ENCODE results near the gene USP34. TPM values are rescaled to one million over a fixed set of nuclear protein-coding genes. Genes with fewer than 3 reads are reported as not detected.
"Not testable (repeated sequence)": the region's sequence is repeated elsewhere in the genome, so short reads cannot be mapped to it uniquely, and the experiment has no call there.

Gene USP34
- total RNA-seq, 1 experiment from 2014 or later: 89.4 TPM

- no TSS peak for BruUV-seq (replicated peaks)
- intact Hi-C loops (cut with micrococcal nuclease; ENCODE audit: unreplicated experiment): no loop called here
- Mint-ChIP-seq H3K27ac (ENCODE audit: unreplicated experiment) (no peak overlapping the region), H3K4me3 (ENCODE audit: low read depth, unreplicated experiment) (no peak overlapping the region), H3K9me3 (ENCODE audit: low read depth, unreplicated experiment) (no peaks in the 10 kb centered on the region), H3K4me1 (ENCODE audit: low read depth, unreplicated experiment) (peaks cover 11% of the 10 kb centered on the region), H3K36me3 (ENCODE audit: insufficient read depth, unreplicated experiment) (peaks cover 6% of the 10 kb centered on the region), H3K27me3 (ENCODE audit: unreplicated experiment) (no peaks in the 10 kb centered on the region)
- CTCF ChIA-PET: no interaction called here
- no peak for DNase-seq
- TF ChIP-seq, protein P1, sequence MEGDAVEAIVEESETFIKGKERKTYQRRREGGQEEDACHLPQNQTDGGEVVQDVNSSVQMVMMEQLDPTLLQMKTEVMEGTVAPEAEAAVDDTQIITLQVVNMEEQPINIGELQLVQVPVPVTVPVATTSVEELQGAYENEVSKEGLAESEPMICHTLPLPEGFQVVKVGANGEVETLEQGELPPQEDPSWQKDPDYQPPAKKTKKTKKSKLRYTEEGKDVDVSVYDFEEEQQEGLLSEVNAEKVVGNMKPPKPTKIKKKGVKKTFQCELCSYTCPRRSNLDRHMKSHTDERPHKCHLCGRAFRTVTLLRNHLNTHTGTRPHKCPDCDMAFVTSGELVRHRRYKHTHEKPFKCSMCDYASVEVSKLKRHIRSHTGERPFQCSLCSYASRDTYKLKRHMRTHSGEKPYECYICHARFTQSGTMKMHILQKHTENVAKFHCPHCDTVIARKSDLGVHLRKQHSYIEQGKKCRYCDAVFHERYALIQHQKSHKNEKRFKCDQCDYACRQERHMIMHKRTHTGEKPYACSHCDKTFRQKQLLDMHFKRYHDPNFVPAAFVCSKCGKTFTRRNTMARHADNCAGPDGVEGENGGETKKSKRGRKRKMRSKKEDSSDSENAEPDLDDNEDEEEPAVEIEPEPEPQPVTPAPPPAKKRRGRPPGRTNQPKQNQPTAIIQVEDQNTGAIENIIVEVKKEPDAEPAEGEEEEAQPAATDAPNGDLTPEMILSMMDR (IDR thresholded peaks at IDR 0.05; ENCODE audit: unreplicated experiment): no peak
These were observed 14.0 kb downstream of the USP34 start for GRCh38 chr2:61456746-61457420.

DNA sequence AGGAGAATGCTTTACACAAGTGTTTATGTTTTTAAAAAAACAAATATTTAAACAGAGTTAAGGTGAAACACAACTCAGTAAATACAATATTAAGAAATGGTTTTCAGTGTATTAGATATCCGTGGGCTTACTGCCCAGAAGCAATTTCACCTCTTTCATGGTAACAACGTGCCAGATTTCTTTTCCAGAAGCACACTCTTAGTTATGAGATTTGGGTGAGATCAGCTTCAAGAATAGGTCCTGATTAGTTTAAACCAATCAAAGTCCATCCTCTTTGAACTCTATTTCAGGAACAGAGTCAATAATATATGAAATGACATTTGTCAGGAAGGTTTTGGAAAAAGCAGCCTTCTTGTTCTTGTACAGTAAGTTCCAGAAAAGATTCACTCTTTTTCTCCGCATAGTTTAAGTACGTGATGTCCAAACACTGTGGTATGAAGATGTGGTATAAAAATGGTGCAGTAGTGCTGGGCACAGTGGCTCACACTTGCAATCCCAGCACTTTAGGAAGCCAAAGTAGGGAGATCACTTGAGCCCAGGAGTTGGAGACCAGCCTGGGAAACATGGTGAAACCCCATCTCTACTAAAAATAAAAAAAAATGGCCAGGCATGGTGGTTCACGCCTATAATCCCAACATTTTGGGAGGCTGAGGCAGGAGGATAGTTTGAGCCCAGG is 14.7 kb downstream of the USP34 start:
- peaks cover 11% of the 10 kb centered on the region for H3K4me1 Mint-ChIP-seq (ENCODE audit: low read depth, unreplicated experiment)
- no peak overlapping the region for H3K27ac Mint-ChIP-seq (ENCODE audit: unreplicated experiment)
- no peaks in the 10 kb centered on the region for H3K27me3 Mint-ChIP-seq (ENCODE audit: unreplicated experiment)
- H3K4me3 Mint-ChIP-seq (ENCODE audit: low read depth, unreplicated experiment): no peak overlapping the region
- H3K9me3 Mint-ChIP-seq (ENCODE audit: low read depth, unreplicated experiment): no peaks in the 10 kb centered on the region
- CTCF ChIA-PET: interaction anchor here (0.5 kb wide), 1 partner anchor 15 kb away, joined by 4 read pairs; no protein-coding TSS in a partner anchor
- no peak for DNase-seq
- intact Hi-C loops (cut with micrococcal nuclease; ENCODE audit: unreplicated experiment): no loop called here
- BruUV-seq (replicated peaks): no TSS peak
- TF ChIP-seq, protein P1 (IDR thresholded peaks at IDR 0.05; ENCODE audit: unreplicated experiment): no peak
- H3K36me3 Mint-ChIP-seq (ENCODE audit: insufficient read depth, unreplicated experiment): peaks cover 6% of the 10 kb centered on the region

- BruUV-seq (replicated peaks); DNase-seq; intact Hi-C loops (cut with micrococcal nuclease; ENCODE audit: unreplicated experiment); H3K27ac Mint-ChIP-seq (ENCODE audit: unreplicated experiment); H3K9me3 Mint-ChIP-seq (ENCODE audit: low read depth, unreplicated experiment); H3K4me3 Mint-ChIP-seq (ENCODE audit: low read depth, unreplicated experiment); CTCF ChIA-PET; H3K27me3 Mint-ChIP-seq (ENCODE audit: unreplicated experiment): not testable (repeated sequence)
- H3K4me1 Mint-ChIP-seq (ENCODE audit: low read depth, unreplicated experiment): peaks cover 11% of the 10 kb centered on the region
- H3K36me3 Mint-ChIP-seq (ENCODE audit: insufficient read depth, unreplicated experiment): peaks cover 12% of the 10 kb centered on the region
These were observed 15.9 kb downstream of the USP34 start for GRCh38 chr2:61454972-61455371.

GRCh38 chr2:61454383-61454782 is 16.5 kb downstream of the USP34 start:
- intact Hi-C loops (cut with micrococcal nuclease; ENCODE audit: unreplicated experiment): no loop called here
- CTCF ChIA-PET: no interaction called here
- H3K9me3 Mint-ChIP-seq (ENCODE audit: low read depth, unreplicated experiment): no peaks in the 10 kb centered on the region
- no peak for DNase-seq
- no TSS peak for BruUV-seq (replicated peaks)
- TF ChIP-seq, protein P1 (IDR thresholded peaks at IDR 0.05; ENCODE audit: unreplicated experiment): no peak
- peaks cover 12% of the 10 kb centered on the region for H3K36me3 Mint-ChIP-seq (ENCODE audit: insufficient read depth, unreplicated experiment)
- no peak overlapping the region for H3K4me3 Mint-ChIP-seq (ENCODE audit: low read depth, unreplicated experiment)
- peaks cover 11% of the 10 kb centered on the region for H3K4me1 Mint-ChIP-seq (ENCODE audit: low read depth, unreplicated experiment)
- H3K27ac Mint-ChIP-seq (ENCODE audit: unreplicated experiment): no peak overlapping the region
- H3K27me3 Mint-ChIP-seq (ENCODE audit: unreplicated experiment): no peaks in the 10 kb centered on the region

DNA sequence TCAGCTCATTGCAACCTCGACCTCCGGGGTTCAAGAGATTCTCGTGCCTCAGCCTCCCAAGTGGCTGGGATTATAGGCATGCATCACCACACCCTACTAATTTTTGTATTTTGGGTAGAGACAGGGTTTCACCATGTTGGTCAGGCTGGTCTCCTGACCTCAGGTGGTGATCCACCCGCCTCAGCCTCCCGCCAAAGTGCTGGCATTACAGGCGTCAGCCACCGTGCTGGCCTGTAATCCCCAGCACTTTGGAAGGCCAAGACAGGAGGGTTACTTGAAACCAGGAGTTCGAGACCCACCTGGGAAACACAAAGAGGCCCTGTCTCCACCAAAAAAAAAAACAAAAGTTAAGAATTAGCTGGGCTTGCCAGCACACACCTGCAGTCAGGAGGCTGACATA is 18.5 kb downstream of the USP34 start:
- Mint-ChIP-seq H3K4me3 (ENCODE audit: low read depth, unreplicated experiment) (no peak overlapping the region), H3K27ac (ENCODE audit: unreplicated experiment) (no peak overlapping the region), H3K9me3 (ENCODE audit: low read depth, unreplicated experiment) (no peaks in the 10 kb centered on the region), H3K27me3 (ENCODE audit: unreplicated experiment) (no peaks in the 10 kb centered on the region), H3K4me1 (ENCODE audit: low read depth, unreplicated experiment) (peaks cover under 1% of the 10 kb centered on the region), H3K36me3 (ENCODE audit: insufficient read depth, unreplicated experiment) (peaks cover 12% of the 10 kb centered on the region)
- TF ChIP-seq, protein P1 (IDR thresholded peaks at IDR 0.05; ENCODE audit: unreplicated experiment): no peak
- no TSS peak for BruUV-seq (replicated peaks)
- CTCF ChIA-PET: no interaction called here
- intact Hi-C loops (cut with micrococcal nuclease; ENCODE audit: unreplicated experiment): no loop called here
- no peak for DNase-seq
